Epithelial cell of proximal tubule (primary cell): ENCODE measurements around the gene SHISA6. TPM values are rescaled to one million over a fixed set of nuclear protein-coding genes. Genes with fewer than 3 reads are reported as not detected.

Source experiments
- DNase-seq: peaks from one replicate; pipeline ENCODE4 v3.0.0-alpha.2; 2011; ENCODE audit warnings: low read depth
- H3K4me3 ChIP-seq: 2 replicates; pipeline ENCODE4 v1.5.1; 2011; ENCODE audit warnings: low read depth, mild to moderate bottlenecking, low read length
- total RNA-seq: library from RNA; depleted of rRNA; stranded (reverse); fragments of >200 nt; gene quantifications from 2 replicates; pipeline ENCODE4 v1.2.3, GENCODE V29; 2015
- TF ChIP-seq, protein P1 (sequence below): conservative IDR thresholded peaks from 2 replicates; pipeline ENCODE4 v1.5.1; 2012; ENCODE audit warnings: low read depth, mild to moderate bottlenecking, low read length

Gene SHISA6
- total RNA-seq, 1 donor from 2014 or later = not detected

DNA sequence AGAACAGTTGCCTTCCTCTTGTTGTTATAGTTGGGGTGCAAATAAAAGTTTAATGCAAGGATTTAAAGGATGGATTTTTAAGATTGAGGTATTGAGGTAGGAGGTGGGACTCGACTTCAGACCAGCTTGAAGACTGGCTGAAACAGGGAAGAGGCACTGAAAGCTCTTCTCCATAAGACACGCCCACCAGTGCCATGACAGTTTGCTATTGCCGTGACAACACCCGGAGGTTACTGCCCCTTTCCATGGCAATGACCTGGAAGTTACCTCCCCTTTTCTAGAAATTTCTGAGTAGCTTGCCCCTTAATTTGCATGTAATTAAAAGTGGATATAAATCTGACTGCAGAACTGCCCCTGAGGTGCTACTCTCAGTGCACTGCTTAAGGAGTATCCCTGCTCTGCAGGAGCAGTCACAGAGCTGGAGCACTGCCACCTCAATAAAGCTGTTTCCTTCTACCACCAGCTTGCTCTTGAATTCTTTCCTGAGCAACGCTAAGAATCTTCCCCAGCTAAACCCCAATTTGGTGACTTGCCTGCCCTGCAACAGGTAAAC, 122.6 kb downstream of the SHISA6 start:
- TF ChIP-seq, protein P1, sequence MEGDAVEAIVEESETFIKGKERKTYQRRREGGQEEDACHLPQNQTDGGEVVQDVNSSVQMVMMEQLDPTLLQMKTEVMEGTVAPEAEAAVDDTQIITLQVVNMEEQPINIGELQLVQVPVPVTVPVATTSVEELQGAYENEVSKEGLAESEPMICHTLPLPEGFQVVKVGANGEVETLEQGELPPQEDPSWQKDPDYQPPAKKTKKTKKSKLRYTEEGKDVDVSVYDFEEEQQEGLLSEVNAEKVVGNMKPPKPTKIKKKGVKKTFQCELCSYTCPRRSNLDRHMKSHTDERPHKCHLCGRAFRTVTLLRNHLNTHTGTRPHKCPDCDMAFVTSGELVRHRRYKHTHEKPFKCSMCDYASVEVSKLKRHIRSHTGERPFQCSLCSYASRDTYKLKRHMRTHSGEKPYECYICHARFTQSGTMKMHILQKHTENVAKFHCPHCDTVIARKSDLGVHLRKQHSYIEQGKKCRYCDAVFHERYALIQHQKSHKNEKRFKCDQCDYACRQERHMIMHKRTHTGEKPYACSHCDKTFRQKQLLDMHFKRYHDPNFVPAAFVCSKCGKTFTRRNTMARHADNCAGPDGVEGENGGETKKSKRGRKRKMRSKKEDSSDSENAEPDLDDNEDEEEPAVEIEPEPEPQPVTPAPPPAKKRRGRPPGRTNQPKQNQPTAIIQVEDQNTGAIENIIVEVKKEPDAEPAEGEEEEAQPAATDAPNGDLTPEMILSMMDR = no peak
- DNase-seq = no peak
- no peak overlapping the region for H3K4me3 ChIP-seq

DNA sequence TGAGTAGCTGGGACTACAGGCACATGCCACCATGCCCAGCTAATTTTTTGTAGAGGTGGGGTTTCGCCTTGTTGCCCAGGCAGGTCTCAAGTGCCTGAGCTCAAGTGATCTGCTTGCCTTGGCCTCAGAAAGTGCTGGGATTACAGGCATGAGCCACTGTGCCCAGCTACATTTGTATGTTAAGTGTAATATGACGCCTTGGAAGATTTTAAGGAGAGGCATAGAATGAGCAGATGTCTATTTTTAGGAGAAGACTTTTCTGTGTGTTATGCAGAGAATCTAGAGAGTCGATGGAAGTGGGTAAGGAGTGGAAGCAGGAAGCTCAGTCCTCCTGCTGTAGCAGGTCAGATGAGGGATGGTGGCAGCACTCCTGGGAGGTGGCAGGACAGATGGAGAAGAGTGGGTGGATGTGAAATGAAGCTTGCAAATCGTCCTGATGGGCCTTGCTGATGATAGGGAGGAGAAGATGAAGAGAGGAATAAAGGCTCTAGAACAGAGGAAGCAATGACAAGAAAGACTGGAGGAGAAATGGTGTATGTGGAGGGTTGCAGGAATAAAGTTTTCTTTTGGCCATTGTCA, 125.3 kb downstream of the SHISA6 start:
- no peak for DNase-seq
- no peak overlapping the region for H3K4me3 ChIP-seq
- TF ChIP-seq, protein P1 = no peak

DNA sequence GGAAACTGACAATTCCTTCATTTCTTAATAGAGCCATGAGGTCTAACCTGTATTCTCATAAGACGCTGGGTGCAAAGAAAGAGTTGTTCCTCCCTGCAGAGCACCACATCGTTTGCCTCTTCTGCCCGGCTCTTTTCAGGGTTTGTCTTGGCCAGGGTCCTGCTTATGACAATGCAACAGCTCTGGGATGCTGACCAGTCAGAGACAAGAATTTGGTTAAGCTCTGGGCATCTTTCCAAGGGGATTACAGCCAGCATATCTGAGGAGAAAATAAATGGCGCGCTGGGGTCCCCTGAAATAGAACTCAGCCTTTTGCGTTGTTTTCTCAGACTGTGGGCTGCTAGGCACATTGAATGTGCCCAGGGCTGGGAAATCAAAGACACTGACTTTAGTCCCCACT, 128.6 kb downstream of the SHISA6 start:
- H3K4me3 ChIP-seq = no peak overlapping the region
- no peak for DNase-seq
- TF ChIP-seq, protein P1 = no peak

DNA sequence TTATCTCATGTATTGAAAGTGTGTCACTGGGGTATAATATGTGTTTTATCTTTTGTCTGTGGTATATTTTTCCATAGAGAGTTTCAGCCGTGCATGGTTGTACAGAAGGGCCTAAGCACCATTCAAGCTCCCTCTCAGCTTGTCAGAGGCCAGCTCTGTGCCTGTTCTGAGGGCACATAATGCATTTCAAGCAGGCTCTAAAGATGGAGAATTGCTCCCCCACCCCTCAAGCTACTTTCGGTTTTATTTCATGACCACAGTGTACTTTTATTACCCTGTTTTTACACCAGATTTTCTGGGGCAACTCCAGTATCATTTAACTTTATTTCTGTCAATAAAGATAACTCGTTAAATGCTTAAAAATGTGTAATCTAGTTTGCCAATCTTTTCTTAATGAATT, 131.7 kb downstream of the SHISA6 start:
- no peak for DNase-seq
- TF ChIP-seq, protein P1 = no peak
- H3K4me3 ChIP-seq = no peak overlapping the region

DNA sequence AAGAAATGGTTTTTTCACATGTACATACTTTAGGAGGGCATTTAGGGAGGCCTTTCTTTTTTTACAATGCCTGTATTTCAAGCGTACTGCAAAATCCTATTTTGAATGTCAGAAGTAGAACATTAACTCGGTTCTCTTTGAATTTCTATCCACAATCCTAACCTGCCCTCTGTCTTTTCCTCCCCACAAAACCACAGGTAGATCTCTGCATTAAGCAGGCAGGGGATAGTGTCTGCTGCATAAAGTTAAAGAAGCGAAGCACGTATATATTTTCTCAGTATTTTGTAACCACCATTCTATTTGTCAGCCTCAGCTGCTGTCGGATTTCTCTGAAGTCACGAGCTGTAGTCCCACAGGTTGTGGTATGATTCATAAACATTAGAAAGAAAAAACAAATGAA, 137.5 kb downstream of the SHISA6 start:
- no peak overlapping the region for H3K4me3 ChIP-seq
- no peak for DNase-seq
- TF ChIP-seq, protein P1 = no peak

DNA sequence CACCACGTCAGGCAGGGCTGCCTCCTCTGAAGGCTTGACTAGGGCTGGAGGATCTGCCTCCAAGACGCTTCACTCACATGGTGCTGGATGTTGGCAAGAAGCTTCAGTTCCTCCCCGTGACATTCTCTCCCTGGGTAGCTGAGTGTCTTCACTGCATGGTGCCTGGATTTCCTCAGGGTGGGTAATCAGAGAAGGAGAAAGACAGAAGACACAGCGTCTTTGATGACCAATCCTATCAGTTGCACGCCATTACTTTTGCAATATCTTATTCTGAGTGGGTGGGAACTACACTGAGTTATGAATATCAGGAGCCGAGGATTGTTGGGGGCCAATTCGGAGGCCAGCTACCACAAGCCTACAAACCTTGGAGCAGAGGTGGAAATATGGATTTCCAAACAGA, 139.7 kb downstream of the SHISA6 start:
- TF ChIP-seq, protein P1 = no peak

DNA sequence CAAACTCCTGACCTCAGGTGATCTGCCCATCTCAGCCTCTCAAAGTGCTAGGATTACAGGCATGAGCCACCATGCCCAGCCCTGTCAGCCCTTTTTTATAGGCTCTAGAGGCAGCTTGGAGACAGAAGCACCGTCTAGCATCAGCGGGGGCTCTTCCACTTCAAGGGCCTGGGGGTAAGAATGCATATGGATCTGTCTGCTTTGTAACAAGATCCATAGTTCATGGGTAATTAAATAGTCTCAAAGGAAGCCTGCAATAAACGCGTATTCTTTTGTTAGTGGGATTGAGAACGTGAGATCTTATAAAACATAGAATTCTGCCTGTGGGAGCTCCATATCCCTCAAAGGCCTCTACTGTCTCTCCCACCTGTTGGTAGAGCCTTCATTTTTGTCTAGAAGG, 142.1 kb downstream of the SHISA6 start:
- H3K4me3 ChIP-seq = no peak overlapping the region
- DNase-seq = no peak
- TF ChIP-seq, protein P1 = no peak

More for the DNA sequence above, 139.7 kb downstream of the SHISA6 start:
- DNase-seq = no peak
- H3K4me3 ChIP-seq = no peak overlapping the region
